Activated CD4-positive, alpha-beta memory T cell treated with anti-CD3 and anti-CD28 coated beads for 36 hours (primary cell): Measurements from ENCODE around the gene SEMA3F. TPM values are rescaled to one million over a fixed set of nuclear protein-coding genes. Genes with fewer than 3 reads are reported as not detected.

Source experiments
- CTCF ChIA-PET: fragments of 350-600 bp; sonication (Branson Sonifier 250); formaldehyde crosslinking; loops from one replicate; lab custom pipeline; 2021; ENCODE audit warnings: antibody characterized with exemption, inconsistent platforms; lab: Charles Lee
- POLR2A ChIA-PET: fragments of 350-600 bp; sonication (Branson Sonifier 250); formaldehyde crosslinking; loops from one replicate; lab custom pipeline; 2021; ENCODE audit warnings: antibody characterized with exemption; lab: Charles Lee
- DNase-seq: peaks from one replicate; pipeline ENCODE4 v3.0.0-alpha.2; 2020
- H3K27ac Mint-ChIP-seq: one replicate; pipeline ENCODE4 v1.8.0; 2021; ENCODE audit warnings: mixed read lengths
- H3K27me3 Mint-ChIP-seq: one replicate; pipeline ENCODE4 v1.8.0; 2021; ENCODE audit warnings: mixed read lengths
- H3K36me3 Mint-ChIP-seq: one replicate; pipeline ENCODE4 v1.8.0; 2021; ENCODE audit warnings: mixed read lengths
- H3K4me1 Mint-ChIP-seq: one replicate; pipeline ENCODE4 v1.8.0; 2021; ENCODE audit warnings: low read depth, mixed read lengths
- H3K4me3 Mint-ChIP-seq: one replicate; pipeline ENCODE4 v1.8.0; 2021; ENCODE audit warnings: mild to moderate bottlenecking, mixed read lengths
- H3K9me3 Mint-ChIP-seq: one replicate; pipeline ENCODE4 v1.8.0; 2021; ENCODE audit warnings: mixed read lengths
- intact Hi-C: fragments of 100-400 bp; cut with micrococcal nuclease; formaldehyde crosslinking; loops from one replicate; pipeline ENCODE4 v1.15.1; 2023
- total RNA-seq, 2 experiments: library from RNA; stranded (reverse); gene quantifications; one replicate each; pipeline ENCODE4 v1.2.3, GENCODE V29; 2021

SEMA3F gene
- total RNA-seq = under 1 TPM; 0.17 to 0.19 TPM

DNA sequence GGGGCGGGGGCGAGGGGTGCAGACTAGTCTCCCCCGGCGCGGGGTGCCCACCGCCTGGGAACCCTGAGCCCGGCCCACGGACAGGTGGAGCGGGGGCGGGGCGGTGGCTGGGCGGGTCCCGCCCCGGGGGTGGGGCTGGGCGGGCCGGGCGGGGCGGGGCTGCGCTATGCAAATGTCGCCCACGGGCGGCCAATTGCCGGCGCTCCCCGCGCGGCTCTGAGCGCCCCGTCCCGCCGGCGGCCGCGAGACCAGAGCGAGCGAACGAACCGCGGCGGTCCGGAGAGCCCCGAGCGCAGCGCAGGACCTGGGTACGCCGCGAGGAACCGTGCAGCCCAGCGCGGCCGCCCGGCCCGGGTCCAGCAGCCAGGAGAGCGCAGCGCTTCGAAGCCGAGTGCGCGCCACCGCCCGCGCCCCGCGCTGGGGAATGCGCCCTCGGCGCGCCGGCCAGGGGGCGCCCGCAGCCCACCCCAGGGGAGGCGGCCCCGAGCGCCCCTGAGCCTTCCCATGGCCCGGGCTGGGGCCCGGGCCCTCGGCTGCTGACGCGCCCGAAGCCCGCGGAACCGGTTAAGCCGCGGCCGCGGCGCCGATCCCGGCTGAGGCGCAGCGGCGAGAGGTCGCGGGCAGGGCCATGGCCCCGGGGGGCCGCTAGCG lies at the start of gene SEMA3F:
Gene SEMA3F, plus strand, starts transcription at position 485 of the 651 bp plus-strand sequence. CDS start 4,299 bp downstream, outside the sequence.
- no peaks in the 10 kb centered on the region for H3K9me3 Mint-ChIP-seq
- H3K4me1 Mint-ChIP-seq = peaks cover 8% of the 10 kb centered on the region
- H3K27ac Mint-ChIP-seq = no peak within 1 kb of the TSS
- DNase-seq = peak; percentile 72
- H3K27me3 Mint-ChIP-seq = peaks cover 32% of the 10 kb centered on the region
- POLR2A ChIA-PET = no interaction called here
- H3K4me3 Mint-ChIP-seq = peak within 1 kb of the TSS; percentile 65
- H3K36me3 Mint-ChIP-seq = no peaks in the 10 kb centered on the region
- intact Hi-C loops = loop anchor here (2.0 kb wide), 1 partner anchor 66 kb away; the partner anchor contains the start of gene RBM5
- CTCF ChIA-PET = no interaction called here

DNA sequence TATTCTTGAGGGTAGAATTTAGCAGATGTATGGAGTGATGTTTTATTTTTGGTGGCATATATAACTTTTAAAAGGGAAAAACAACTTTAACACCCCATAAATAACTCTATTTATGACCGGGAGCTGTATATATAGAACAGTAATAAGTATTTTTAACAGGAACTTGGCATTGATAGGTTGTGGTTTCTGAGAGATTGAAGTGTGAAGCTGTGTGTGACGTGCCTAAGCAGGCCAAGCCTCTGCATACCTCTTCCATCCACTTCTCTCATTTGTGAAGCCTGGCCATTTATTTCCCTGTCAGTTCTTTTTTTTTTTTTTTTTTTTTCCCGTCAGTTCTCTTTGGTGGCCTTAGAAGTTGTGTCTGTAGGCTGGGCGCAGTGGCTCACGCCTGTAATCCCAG lies 43.4 kb upstream of the SEMA3F start:
- no peaks in the 10 kb centered on the region for H3K27me3 Mint-ChIP-seq
- H3K27ac Mint-ChIP-seq = no peak overlapping the region
- ChIA-PET CTCF (interaction anchor here (0.6 to 0.7 kb wide), 2 partner anchors 9 to 115 kb away, joined by 3 read pairs; no protein-coding TSS in a partner anchor), POLR2A (no interaction called here)
- DNase-seq = no peak
- H3K36me3 Mint-ChIP-seq = peaks cover 73% of the 10 kb centered on the region
- no peaks in the 10 kb centered on the region for H3K4me1 Mint-ChIP-seq
- no peaks in the 10 kb centered on the region for H3K9me3 Mint-ChIP-seq
- H3K4me3 Mint-ChIP-seq = no peak overlapping the region
- intact Hi-C loops = no loop called here

DNA sequence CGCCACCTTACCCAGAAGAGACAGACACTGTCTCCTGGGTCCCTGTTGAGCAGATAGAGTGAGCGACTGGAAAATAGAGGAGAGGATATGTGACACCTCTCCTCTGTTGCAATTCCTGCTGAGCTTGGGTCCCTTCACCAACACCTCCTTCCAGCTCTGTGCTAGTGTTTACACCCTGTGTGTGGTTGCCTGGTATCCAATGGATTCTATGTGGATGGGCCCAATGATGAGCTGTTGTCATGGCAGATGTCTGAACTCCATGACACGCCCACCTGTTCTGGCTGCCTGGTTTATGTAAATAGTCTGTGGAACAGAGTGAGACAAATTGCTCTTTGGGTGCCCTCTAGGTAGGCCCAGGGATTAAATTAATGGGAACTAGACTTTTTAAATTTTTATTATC lies 42.7 kb upstream of the SEMA3F start:
- no peak overlapping the region for H3K4me3 Mint-ChIP-seq
- H3K27ac Mint-ChIP-seq = no peak overlapping the region
- intact Hi-C loops = no loop called here
- no peaks in the 10 kb centered on the region for H3K9me3 Mint-ChIP-seq
- no peaks in the 10 kb centered on the region for H3K4me1 Mint-ChIP-seq
- CTCF ChIA-PET = interaction anchor here (0.7 kb wide), 1 partner anchor 8 kb away, joined by 3 read pairs; no protein-coding TSS in a partner anchor
- peaks cover 73% of the 10 kb centered on the region for H3K36me3 Mint-ChIP-seq
- DNase-seq = no peak
- H3K27me3 Mint-ChIP-seq = no peaks in the 10 kb centered on the region
- POLR2A ChIA-PET = no interaction called here

DNA sequence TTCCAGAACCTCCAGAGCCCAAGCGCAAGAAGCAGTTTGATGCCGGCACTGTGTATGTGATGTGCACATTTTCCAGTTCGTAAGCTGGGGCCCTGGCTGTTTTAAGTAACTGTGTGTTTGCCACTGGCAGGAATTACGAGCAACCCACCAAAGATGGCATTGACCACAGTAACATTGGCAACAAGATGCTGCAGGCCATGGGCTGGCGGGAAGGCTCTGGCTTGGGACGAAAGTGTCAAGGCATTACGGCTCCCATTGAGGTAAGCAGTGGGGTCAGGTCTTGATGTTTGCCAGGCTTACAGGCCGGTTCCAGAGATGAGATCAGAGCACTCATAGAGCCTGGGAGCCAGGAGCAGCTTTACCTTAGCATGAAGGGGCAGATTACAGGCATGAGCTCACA lies 38.0 kb upstream of the SEMA3F start:
- no peaks in the 10 kb centered on the region for H3K9me3 Mint-ChIP-seq
- no peaks in the 10 kb centered on the region for H3K4me1 Mint-ChIP-seq
- no peak overlapping the region for H3K27ac Mint-ChIP-seq
- H3K4me3 Mint-ChIP-seq = no peak overlapping the region
- intact Hi-C loops = no loop called here
- H3K36me3 Mint-ChIP-seq = peaks cover 54% of the 10 kb centered on the region
- DNase-seq = no peak
- POLR2A ChIA-PET = interaction anchor here (0.7 kb wide), 1 partner anchor 1351 kb away, joined by 3 read pairs; no protein-coding TSS in a partner anchor
- CTCF ChIA-PET = no interaction called here
- H3K27me3 Mint-ChIP-seq = no peaks in the 10 kb centered on the region

DNA sequence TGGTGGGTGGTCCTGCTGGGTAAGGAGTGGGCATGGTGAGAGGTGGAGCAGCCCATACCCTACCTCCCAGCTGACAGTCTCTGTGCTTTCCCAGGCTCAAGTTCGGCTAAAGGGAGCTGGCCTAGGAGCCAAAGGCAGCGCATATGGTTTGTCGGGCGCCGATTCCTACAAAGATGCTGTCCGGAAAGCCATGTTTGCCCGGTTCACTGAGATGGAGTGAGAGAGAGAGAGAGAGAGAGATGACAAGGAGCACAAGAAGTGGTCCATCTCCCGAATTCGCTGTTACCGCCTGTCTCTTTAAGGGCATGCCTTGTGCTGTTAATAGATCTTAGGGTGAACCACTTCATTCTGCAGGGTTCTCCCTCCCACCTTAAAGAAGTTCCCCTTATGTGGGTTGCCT lies 36.9 kb upstream of the SEMA3F start:
- Mint-ChIP-seq H3K4me1 (no peaks in the 10 kb centered on the region), H3K4me3 (no peak overlapping the region), H3K36me3 (peaks cover 50% of the 10 kb centered on the region), H3K9me3 (no peaks in the 10 kb centered on the region), H3K27ac (no peak overlapping the region), H3K27me3 (no peaks in the 10 kb centered on the region)
- CTCF ChIA-PET = no interaction called here
- DNase-seq = no peak
- intact Hi-C loops = no loop called here
- POLR2A ChIA-PET = interaction anchor here (0.6 kb wide), 1 partner anchor 667 kb away, joined by 4 read pairs; no protein-coding TSS in a partner anchor

DNA sequence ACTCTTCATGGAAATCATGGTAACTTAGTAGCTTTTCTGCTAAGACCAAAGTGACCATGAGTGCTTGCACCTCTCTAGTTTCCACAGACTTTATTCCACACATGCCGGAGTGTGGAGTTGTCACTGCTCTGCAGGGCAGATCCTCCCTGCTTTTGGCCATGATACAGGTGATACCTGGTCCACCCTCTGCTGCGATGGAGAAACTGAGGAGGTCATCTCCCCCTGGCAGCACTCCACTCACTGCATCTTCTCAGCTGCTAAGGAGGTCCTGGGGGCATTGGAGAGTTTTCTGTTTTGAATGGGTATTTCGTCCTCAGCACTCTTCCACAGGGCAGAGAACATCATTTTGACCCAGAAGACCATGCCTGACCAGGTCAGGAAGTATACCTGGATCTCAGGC lies 35.3 kb upstream of the SEMA3F start:
- Mint-ChIP-seq H3K36me3 (peaks cover 36% of the 10 kb centered on the region), H3K27ac (no peak overlapping the region), H3K9me3 (no peaks in the 10 kb centered on the region), H3K27me3 (no peaks in the 10 kb centered on the region), H3K4me1 (no peaks in the 10 kb centered on the region), H3K4me3 (no peak overlapping the region)
- CTCF ChIA-PET = interaction anchor here (1.0 to 3.0 kb wide), 9 partner anchors 8 to 155 kb away, joined by 3 to 24 read pairs (median 4); no protein-coding TSS in a partner anchor
- no peak for DNase-seq
- intact Hi-C loops = loop anchor here (5.0 kb wide), 1 partner anchor 153 kb away; no protein-coding TSS in a partner anchor
- POLR2A ChIA-PET = interaction anchor here (0.9 kb wide), 1 partner anchor 53 kb away, joined by 3 read pairs; no protein-coding TSS in a partner anchor

DNA sequence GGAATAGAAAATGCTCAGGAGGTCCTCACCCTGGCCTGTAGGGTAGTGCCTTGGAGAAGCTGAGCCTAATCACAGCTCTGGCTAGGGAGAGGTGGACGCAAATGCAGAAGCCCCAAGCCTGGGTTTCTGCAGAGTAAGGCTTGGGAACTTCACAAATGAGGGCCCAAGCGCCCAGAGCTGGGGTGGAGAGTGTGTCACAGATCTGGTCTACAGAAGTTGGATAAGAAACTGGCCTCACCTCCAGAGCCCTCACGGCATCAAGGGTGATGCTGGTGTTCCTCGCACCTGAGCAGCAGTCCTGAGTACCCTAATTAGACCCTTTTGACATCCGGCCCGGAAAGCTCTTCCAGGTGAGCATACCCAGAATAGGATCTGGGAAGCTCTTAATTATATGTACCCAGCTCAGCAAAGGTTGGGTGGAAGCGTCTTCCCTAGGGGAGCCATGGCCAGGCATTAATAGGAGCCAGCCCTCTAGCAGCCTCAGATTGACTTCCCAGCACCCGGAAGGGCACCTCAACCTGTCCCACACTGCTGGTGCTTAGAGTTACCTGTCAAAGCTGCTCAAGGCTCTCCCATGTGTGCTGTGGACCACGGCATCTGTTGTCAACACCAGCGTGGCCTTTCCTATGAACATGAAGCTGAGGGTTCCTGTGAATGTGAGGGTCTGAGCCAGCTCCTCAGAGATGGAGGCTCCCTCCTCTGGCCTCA lies 34.6 kb upstream of the SEMA3F start:
- no peak overlapping the region for H3K27ac Mint-ChIP-seq
- CTCF ChIA-PET = interaction anchor here (0.5 to 3.0 kb wide), 20 partner anchors 9 to 372 kb away, joined by 3 to 24 read pairs (median 4); no protein-coding TSS in a partner anchor
- H3K9me3 Mint-ChIP-seq = no peaks in the 10 kb centered on the region
- intact Hi-C loops = loop anchor here (1.0 to 5.0 kb wide), 3 partner anchors 69 to 152 kb away; no protein-coding TSS in a partner anchor
- no peak for DNase-seq
- POLR2A ChIA-PET = interaction anchor here (0.9 to 1.2 kb wide), 2 partner anchors 17 to 53 kb away, joined by 3 to 4 read pairs; no protein-coding TSS in a partner anchor
- no peaks in the 10 kb centered on the region for H3K27me3 Mint-ChIP-seq
- H3K4me1 Mint-ChIP-seq = no peaks in the 10 kb centered on the region
- peaks cover 31% of the 10 kb centered on the region for H3K36me3 Mint-ChIP-seq
- H3K4me3 Mint-ChIP-seq = no peak overlapping the region

DNA sequence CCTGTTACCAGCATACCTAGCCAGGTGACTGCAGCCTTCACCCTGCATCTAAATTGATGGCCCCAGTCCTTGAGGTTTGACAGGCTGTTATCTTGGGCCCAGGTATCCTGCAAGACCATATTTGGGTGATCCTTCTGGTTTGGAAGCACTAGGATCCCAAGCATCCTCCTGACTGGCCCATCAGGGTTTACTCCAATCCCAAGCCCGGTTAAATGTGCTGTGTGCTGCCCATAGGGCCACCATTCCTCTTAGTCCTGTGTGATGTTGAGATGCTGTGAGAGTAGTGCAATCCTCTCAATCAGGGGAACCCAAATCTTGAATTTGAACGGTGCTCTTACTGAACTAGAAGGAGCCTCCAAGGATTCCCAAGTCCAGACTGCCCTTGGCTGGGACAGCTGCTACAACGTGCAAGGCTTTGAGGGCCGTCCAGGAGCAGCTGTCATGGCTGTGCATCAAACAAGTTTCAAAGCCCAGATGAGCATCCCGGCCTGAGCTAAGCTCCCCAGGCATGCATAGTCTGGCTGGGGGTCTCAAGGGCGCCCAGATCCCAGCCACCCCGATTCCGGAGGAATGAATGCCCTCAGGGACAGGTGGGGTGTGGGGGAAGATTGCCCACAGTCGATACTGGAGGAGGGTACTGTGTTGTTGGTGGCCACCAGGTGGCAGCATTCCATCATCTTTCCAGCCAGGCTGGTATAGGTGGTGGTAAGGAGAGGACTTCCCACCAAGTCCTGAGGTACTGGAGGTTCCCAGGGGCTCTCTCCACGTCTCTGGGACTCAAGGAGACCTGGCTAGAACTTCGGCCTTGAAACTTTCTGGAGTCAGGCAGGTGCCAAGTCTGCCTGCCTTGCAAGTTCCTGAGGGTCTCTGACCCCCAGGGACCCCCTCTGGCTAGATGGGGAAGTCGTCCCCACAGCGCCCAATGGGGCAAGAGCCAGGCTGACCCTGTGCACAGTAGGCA lies 33.8 kb upstream of the SEMA3F start:
- ChIA-PET POLR2A (interaction anchor here (1.2 kb wide), 1 partner anchor 18 kb away, joined by 4 read pairs; no protein-coding TSS in a partner anchor), CTCF (interaction anchor here (0.6 to 3.0 kb wide), 21 partner anchors 8 to 584 kb away, joined by 3 to 24 read pairs (median 4); no protein-coding TSS in a partner anchor)
- Mint-ChIP-seq H3K27me3 (no peaks in the 10 kb centered on the region), H3K4me3 (no peak overlapping the region), H3K4me1 (no peaks in the 10 kb centered on the region), H3K27ac (no peak overlapping the region), H3K9me3 (no peaks in the 10 kb centered on the region), H3K36me3 (peaks cover 23% of the 10 kb centered on the region)
- intact Hi-C loops = loop anchor here (1.0 to 5.0 kb wide), 3 partner anchors 68 to 151 kb away; no protein-coding TSS in a partner anchor
- DNase-seq = peak; percentile 80

DNA sequence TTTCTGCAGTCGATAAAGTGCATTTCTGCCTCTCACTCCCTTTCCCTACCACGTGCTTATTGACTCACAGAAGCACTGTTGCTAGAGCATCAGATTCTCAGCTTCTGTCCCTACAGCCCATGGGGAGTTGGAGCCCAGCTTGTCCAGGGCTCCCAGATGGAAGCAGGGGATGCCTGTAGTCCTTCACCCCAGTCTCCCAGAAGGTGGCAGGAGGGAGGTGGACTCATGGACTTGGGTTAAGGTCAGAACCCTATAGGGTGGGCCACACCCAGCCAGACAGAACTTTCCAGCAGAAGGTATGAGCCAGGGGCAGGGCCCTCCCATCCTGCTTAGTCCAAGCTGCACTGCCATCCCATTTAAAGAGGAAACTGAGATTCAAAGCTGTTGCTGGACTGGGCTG lies 33.1 kb upstream of the SEMA3F start:
- no peak overlapping the region for H3K4me3 Mint-ChIP-seq
- no peak overlapping the region for H3K27ac Mint-ChIP-seq
- H3K27me3 Mint-ChIP-seq = no peaks in the 10 kb centered on the region
- no peaks in the 10 kb centered on the region for H3K9me3 Mint-ChIP-seq
- intact Hi-C loops = loop anchor here (5.0 kb wide), 1 partner anchor 150 kb away; no protein-coding TSS in a partner anchor
- ChIA-PET POLR2A (no interaction called here), CTCF (interaction anchor here (0.6 to 2.9 kb wide), 8 partner anchors 9 to 585 kb away, joined by 3 to 9 read pairs (median 4); no protein-coding TSS in a partner anchor)
- peaks cover 16% of the 10 kb centered on the region for H3K36me3 Mint-ChIP-seq
- H3K4me1 Mint-ChIP-seq = no peaks in the 10 kb centered on the region
- no peak for DNase-seq

DNA sequence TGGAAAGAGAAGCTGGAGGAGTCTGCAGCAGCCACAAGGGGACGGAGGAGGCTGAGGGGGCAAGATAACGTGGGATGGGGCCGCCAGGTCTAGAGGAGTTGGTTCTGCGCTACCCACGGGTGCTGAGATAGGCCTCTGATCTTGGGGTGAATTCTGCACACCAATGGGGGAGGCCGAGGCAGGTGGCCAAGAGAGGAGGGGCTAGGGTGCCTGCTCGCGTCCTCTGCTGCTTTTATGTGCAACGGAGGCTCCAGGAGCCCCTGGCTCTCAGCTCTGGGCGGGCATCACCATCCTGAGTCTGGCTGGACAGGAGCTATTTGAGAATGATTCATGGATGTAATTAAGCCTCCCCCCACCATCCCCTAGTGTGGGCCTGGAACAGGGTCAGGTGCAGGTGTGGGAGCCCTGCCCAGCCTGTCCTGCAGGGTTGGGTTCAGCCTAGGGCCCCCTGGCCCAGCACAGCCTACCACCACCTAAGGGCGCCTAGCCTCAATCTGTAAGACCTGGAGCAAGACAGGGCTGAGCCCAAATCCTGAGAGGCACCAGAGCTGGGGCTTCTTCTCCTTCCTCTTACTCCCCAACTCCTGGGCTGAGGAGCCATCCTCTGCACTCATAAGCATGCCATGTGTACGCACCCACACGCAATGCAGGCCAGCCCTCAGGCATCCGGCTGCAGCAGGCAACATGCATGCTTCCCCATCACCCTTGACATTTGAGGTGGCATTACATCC lies 32.3 kb upstream of the SEMA3F start:
- DNase-seq = no peak
- Mint-ChIP-seq H3K9me3 (no peaks in the 10 kb centered on the region), H3K27ac (no peak overlapping the region), H3K27me3 (no peaks in the 10 kb centered on the region), H3K4me1 (no peaks in the 10 kb centered on the region), H3K36me3 (peaks cover 11% of the 10 kb centered on the region), H3K4me3 (no peak overlapping the region)
- ChIA-PET POLR2A (no interaction called here), CTCF (interaction anchor here (0.9 to 2.9 kb wide), 6 partner anchors 9 to 124 kb away, joined by 3 to 9 read pairs (median 5); no protein-coding TSS in a partner anchor)
- intact Hi-C loops = loop anchor here (5.0 kb wide), 1 partner anchor 149 kb away; no protein-coding TSS in a partner anchor
